ENCODE data around the gene HOTAIR. TPM values are rescaled to one million over a fixed set of nuclear protein-coding genes. Genes with fewer than 3 reads are reported as not detected.

HOTAIR gene
- total RNA-seq, 6 donors from 2014 or later, result not detected

DNA sequence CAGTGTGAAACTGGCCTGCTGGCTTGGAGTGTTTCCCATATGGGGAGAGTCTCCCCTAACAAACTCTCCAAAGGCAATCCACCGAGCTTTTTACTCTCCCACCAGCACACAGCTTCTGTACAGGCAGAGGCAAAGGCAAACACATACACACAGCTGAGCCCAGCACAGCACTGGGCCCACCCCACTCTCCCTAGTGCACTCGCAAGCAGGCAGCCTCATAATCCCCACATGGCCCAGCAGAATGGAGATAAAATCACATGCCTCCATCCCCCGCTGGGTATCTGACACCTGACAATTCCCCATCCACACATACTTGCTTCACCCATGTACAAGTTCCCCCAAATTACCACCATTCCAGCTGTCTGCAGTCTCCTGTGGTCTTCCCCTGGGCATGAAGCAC is 16.6 kb downstream of the HOTAIR start:
- H3K9me3 ChIP-seq, result no peaks in the 10 kb centered on the region
- ATAC-seq (ENCODE audit: low FRiP score in 2 of 2) (no peak), DNase-seq (no peak)
- H3K36me3 ChIP-seq, result no peaks in the 10 kb centered on the region
- WGBS, 2 donors, result 30% methylated on average over 3 of the region's 3 CpGs; no CpG with 5 or more reads in 1 of the 2 donors
- TF ChIP-seq, protein P1, sequence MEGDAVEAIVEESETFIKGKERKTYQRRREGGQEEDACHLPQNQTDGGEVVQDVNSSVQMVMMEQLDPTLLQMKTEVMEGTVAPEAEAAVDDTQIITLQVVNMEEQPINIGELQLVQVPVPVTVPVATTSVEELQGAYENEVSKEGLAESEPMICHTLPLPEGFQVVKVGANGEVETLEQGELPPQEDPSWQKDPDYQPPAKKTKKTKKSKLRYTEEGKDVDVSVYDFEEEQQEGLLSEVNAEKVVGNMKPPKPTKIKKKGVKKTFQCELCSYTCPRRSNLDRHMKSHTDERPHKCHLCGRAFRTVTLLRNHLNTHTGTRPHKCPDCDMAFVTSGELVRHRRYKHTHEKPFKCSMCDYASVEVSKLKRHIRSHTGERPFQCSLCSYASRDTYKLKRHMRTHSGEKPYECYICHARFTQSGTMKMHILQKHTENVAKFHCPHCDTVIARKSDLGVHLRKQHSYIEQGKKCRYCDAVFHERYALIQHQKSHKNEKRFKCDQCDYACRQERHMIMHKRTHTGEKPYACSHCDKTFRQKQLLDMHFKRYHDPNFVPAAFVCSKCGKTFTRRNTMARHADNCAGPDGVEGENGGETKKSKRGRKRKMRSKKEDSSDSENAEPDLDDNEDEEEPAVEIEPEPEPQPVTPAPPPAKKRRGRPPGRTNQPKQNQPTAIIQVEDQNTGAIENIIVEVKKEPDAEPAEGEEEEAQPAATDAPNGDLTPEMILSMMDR (IDR thresholded peaks at IDR 0.05), result no peak
- TF ChIP-seq EP300 (IDR thresholded peaks at IDR 0.05) (no peak), POLR2AphosphoS5 (IDR thresholded peaks at IDR 0.05) (no peak), POLR2A (IDR thresholded peaks at IDR 0.05) (no peak)
- H3K27me3 ChIP-seq, result peaks cover 0 to 88% (median 53%) of the 10 kb centered on the region in 4 donors
- peaks cover 0 to 25% (median 5%) of the 10 kb centered on the region in 4 donors for H3K4me1 ChIP-seq
- no peak overlapping the region for H3K27ac ChIP-seq
- no peak overlapping the region for H3K4me3 ChIP-seq

DNA sequence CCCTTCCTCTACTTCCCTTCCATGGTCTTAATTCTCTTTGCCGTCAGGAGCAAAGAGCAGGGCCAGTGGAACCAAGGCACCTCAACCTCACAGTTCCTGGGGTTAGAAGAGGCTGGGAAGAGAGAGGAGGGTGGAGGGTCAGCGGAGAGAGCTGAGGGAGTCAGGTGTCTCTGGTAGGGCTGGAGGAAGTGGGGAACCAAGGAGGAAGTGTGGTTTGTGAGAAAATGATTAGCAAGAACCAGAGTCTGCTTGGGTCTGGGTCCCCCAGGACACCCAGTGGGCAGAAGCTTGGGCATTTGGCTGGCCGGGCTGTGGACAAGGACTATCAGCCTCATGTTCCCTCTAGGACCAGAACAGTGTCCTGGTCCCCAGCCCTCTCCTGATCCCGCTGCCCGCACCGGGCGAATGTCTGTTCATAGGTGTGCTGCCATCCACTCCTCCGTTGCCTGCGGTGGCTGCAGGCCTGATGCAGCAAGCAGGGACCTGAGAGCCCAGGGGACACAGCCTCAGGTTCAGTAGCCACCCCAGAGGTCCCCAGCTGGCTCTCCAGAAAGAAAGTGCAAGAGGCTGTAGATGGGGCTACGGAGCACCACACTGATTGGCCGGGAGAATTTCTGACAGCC is 17.7 kb downstream of the HOTAIR start:
- Histone ChIP-seq H3K27ac (no peak overlapping the region), H3K27me3 (peaks cover 0 to 93% (median 54%) of the 10 kb centered on the region in 4 donors), H3K4me3 (no peak overlapping the region), H3K36me3 (no peaks in the 10 kb centered on the region), H3K4me1 (peaks cover 0 to 31% (median 5%) of the 10 kb centered on the region in 4 donors), H3K9me3 (no peaks in the 10 kb centered on the region)
- 10 to 15% methylated on average over 3 to 10 of the region's 11 CpGs for WGBS, 2 donors
- DNase-seq (no peak), ATAC-seq (ENCODE audit: low FRiP score in 2 of 2) (no peak)
- TF ChIP-seq POLR2AphosphoS5 (IDR thresholded peaks at IDR 0.05) (no peak), POLR2A (IDR thresholded peaks at IDR 0.05) (no peak), EP300 (IDR thresholded peaks at IDR 0.05) (no peak)
- TF ChIP-seq, protein P1 (IDR thresholded peaks at IDR 0.05), result no peak

DNA sequence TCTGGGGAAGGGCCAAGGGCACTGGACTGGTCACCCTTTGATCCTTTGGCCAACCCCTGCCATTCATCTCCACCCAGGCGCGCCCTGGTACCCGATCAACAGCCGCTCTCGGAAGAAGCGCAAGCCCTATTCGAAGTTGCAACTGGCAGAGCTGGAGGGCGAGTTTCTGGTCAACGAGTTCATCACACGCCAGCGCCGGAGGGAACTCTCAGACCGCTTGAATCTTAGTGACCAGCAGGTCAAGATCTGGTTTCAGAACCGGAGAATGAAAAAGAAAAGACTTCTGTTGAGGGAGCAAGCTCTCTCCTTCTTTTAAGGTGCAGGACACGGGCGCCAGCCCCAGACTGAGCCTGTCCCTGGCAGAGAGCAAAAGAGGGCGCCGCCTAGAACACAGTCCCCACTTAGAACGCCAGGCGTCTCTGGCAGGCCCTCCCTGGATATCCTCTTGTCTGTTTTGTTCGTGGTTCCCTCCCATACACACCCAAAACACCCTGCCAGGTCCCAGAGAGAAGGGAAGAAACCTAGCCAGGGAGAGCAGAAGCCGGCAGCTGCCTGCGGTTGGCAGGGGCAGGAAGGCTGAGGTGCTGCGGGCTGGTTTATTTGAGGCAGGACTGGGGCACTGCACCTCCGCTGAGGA is 18.4 kb downstream of the HOTAIR start:
- peaks cover 0 to 93% (median 56%) of the 10 kb centered on the region in 4 donors for H3K27me3 ChIP-seq
- no peak for TF ChIP-seq EP300 (IDR thresholded peaks at IDR 0.05)
- TF ChIP-seq, protein P1 (IDR thresholded peaks at IDR 0.05), result no peak
- no peak for TF ChIP-seq POLR2AphosphoS5 (IDR thresholded peaks at IDR 0.05)
- TF ChIP-seq POLR2A (IDR thresholded peaks at IDR 0.05), result no peak
- ATAC-seq (ENCODE audit: low FRiP score in 2 of 2) (peak in 1 of 2 donors; percentile 11), DNase-seq (no peak)
- H3K9me3 ChIP-seq, result no peaks in the 10 kb centered on the region
- no peak overlapping the region for H3K4me3 ChIP-seq
- H3K27ac ChIP-seq, result no peak overlapping the region
- WGBS, 2 donors, result 11 to 12% methylated on average over 18 to 25 of the region's 25 CpGs
- H3K4me1 ChIP-seq, result peaks cover 0 to 36% (median 5%) of the 10 kb centered on the region in 4 donors
- no peaks in the 10 kb centered on the region for H3K36me3 ChIP-seq

DNA sequence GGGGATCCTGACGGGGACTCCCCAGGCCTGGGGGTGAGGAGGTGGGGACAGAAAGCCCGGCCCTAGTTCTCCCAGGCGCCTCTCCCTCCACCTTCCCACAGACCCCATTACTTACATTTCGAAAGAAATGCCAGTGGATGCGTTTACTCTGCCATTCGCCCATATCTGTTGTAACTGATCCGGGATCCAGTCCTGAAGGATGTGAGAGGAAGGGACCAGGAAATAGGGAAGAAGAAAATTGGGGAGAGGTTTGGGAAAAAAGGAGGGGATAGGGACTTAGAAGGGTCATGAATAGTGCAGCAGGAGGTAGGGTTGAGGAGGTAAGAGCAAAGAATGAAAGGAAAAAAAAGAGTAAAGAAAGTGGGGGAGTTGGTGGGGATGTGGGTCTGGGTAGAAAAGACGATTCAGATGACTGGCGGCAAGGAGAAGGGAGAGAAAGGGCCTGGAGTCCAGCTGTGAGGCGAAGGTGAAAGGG is 18.9 kb downstream of the HOTAIR start:
- no peak overlapping the region for H3K27ac ChIP-seq
- WGBS, 2 donors, result 9 to 11% methylated on average over 10 of the region's 10 CpGs
- TF ChIP-seq POLR2A (IDR thresholded peaks at IDR 0.05) (no peak), EP300 (IDR thresholded peaks at IDR 0.05) (no peak), POLR2AphosphoS5 (IDR thresholded peaks at IDR 0.05) (no peak)
- TF ChIP-seq, protein P1 (IDR thresholded peaks at IDR 0.05), result no peak
- H3K27me3 ChIP-seq, result peaks cover 0 to 93% (median 57%) of the 10 kb centered on the region in 4 donors
- H3K4me3 ChIP-seq, result no peak overlapping the region
- H3K36me3 ChIP-seq, result no peaks in the 10 kb centered on the region
- no peaks in the 10 kb centered on the region for H3K9me3 ChIP-seq
- H3K4me1 ChIP-seq, result peaks cover 0 to 36% (median 5%) of the 10 kb centered on the region in 4 donors
- DNase-seq (no peak), ATAC-seq (ENCODE audit: low FRiP score in 2 of 2) (no peak)

All from upper lobe of left lung (tissue), 6 donors.